A673 (cell line): ENCODE data around the gene HS6ST3. TPM values are rescaled to one million over a fixed set of nuclear protein-coding genes. Genes with fewer than 3 reads are reported as not detected.

ENCODE experiments used
- BruUV-seq: library from RNA; stranded (reverse); fragments of 400-500 nt; replicated peaks from 2 replicates; lab custom pipeline; 2021; lab: Mats Ljungman, UMichigan
- CTCF ChIA-PET: fragments of 300-600 bp; sonication (Branson Sonifier 250); formaldehyde crosslinking; loops from one replicate; lab custom pipeline; 2022; ENCODE audit warnings: antibody characterized with exemption; lab: Charles Lee
- POLR2A ChIA-PET: fragments of 300-600 bp; sonication (Branson Sonifier 250); formaldehyde crosslinking; loops from one replicate; lab custom pipeline; 2022; ENCODE audit warnings: antibody characterized with exemption; ENCODE audit not compliant: low non-redundant PET; lab: Charles Lee
- DNase-seq: peaks from one replicate; pipeline ENCODE4 v3.0.0-alpha.2; 2015; ENCODE audit warnings: low spot score
- H3K27ac ChIP-seq: fragments of 200-600 bp; sonication (generic); 2 replicates; pipeline ENCODE4 v1.5.1; 2016; ENCODE audit warnings: mixed run types, low read depth, mild to moderate bottlenecking, mixed read lengths, antibody characterized with exemption, low read length; ENCODE audit not compliant: poor library complexity, severe bottlenecking
- H3K27me3 ChIP-seq: fragments of 200-600 bp; sonication (generic); replicated peaks from 2 replicates; pipeline ENCODE4 v1.6.1; 2017; ENCODE audit warnings: mixed run types, low read depth, mild to moderate bottlenecking, mixed read lengths, antibody characterized with exemption, low read length; ENCODE audit not compliant: insufficient read depth, poor library complexity
- H3K36me3 ChIP-seq: fragments of 200-600 bp; sonication (generic); 2 replicates; pipeline ENCODE4 v1.6.1; 2016; ENCODE audit warnings: mixed run types, mild to moderate bottlenecking, mixed read lengths, antibody characterized with exemption, low read length; ENCODE audit not compliant: insufficient read depth, poor library complexity, severe bottlenecking
- H3K4me1 ChIP-seq: fragments of 200-600 bp; sonication (generic); 2 replicates; pipeline ENCODE4 v1.6.1; 2017; ENCODE audit warnings: mixed run types, mild to moderate bottlenecking, mixed read lengths, antibody characterized with exemption, low read length; ENCODE audit not compliant: insufficient read depth, poor library complexity, severe bottlenecking
- H3K4me3 ChIP-seq: fragments of 200-600 bp; sonication (generic); 2 replicates; pipeline ENCODE4 v1.5.1; 2016; ENCODE audit warnings: low read depth, mixed run types, mild to moderate bottlenecking, mixed read lengths, low read length; ENCODE audit not compliant: poor library complexity, severe bottlenecking
- H3K9me3 ChIP-seq: fragments of 200-600 bp; sonication (generic); 2 replicates; pipeline ENCODE4 v1.6.1; 2016; ENCODE audit warnings: mixed run types, low read depth, mild to moderate bottlenecking, mixed read lengths, antibody characterized with exemption, low read length; ENCODE audit not compliant: poor library complexity, severe bottlenecking
- CTCF ChIP-seq: fragments of 300-800, 200-600 bp; sonication (generic); conservative IDR thresholded peaks from 2 replicates; pipeline ENCODE4 v1.5.1; 2017; ENCODE audit warnings: low read depth, mild to moderate bottlenecking, antibody characterized with exemption, low read length, moderate library complexity, mixed read lengths
- EZH2 ChIP-seq: fragments of 200-600 bp; sonication (generic); IDR thresholded peaks from 2 replicates; pipeline ENCODE4 v1.6.1; 2017; ENCODE audit warnings: borderline replicate concordance, low read depth, mild to moderate bottlenecking, mixed read lengths, antibody characterized with exemption, low read length; ENCODE audit not compliant: poor library complexity, severe bottlenecking
- intact Hi-C: fragments of 100-400 bp; cut with micrococcal nuclease; formaldehyde crosslinking; loops from one replicate; pipeline ENCODE4 v1.10.0; 2022; ENCODE audit not compliant: unreplicated experiment
- total RNA-seq: library from RNA; stranded (reverse); gene quantifications from 2 replicates; pipeline ENCODE4 v1.2.3, GENCODE V29; 2021

HS6ST3 gene
- total RNA-seq, 1 experiment from 2014 or later = not detected

- CTCF ChIA-PET = no interaction called here
- no TSS peak for BruUV-seq
- Histone ChIP-seq H3K4me1 (no peaks in the 10 kb centered on the region), H3K36me3 (no peaks in the 10 kb centered on the region), H3K4me3 (no peak overlapping the region), H3K27ac (no peak overlapping the region), H3K27me3 (no peaks in the 10 kb centered on the region), H3K9me3 (no peaks in the 10 kb centered on the region)
- no peak for DNase-seq
- POLR2A ChIA-PET = no interaction called here
- intact Hi-C loops = no loop called here
- TF ChIP-seq CTCF = no peak
- no peak for TF ChIP-seq EZH2
Measured at GRCh38 chr13:96342852-96343465, 253.1 kb downstream of the HS6ST3 start.

GRCh38 chr13:96346921-96347320 is 257.0 kb downstream of the HS6ST3 start:
- POLR2A ChIA-PET = no interaction called here
- Histone ChIP-seq H3K4me3 (no peak overlapping the region), H3K27ac (no peak overlapping the region), H3K36me3 (no peaks in the 10 kb centered on the region), H3K9me3 (no peaks in the 10 kb centered on the region), H3K4me1 (no peaks in the 10 kb centered on the region), H3K27me3 (no peaks in the 10 kb centered on the region)
- no peak for DNase-seq
- intact Hi-C loops = no loop called here
- CTCF ChIA-PET = no interaction called here
- TF ChIP-seq CTCF = no peak
- no peak for TF ChIP-seq EZH2
- no TSS peak for BruUV-seq

GRCh38 chr13:96373597-96373996 is 283.7 kb downstream of the HS6ST3 start:
- intact Hi-C loops = no loop called here
- no peak for TF ChIP-seq EZH2
- TF ChIP-seq CTCF = no peak
- CTCF ChIA-PET = no interaction called here
- POLR2A ChIA-PET = no interaction called here
- Histone ChIP-seq H3K27me3 (no peaks in the 10 kb centered on the region), H3K9me3 (no peaks in the 10 kb centered on the region), H3K36me3 (no peaks in the 10 kb centered on the region), H3K4me3 (no peak overlapping the region), H3K27ac (no peak overlapping the region), H3K4me1 (no peaks in the 10 kb centered on the region)
- BruUV-seq = no TSS peak
- DNase-seq = no peak
